CD4-positive, alpha-beta memory T cell (primary cell): Measurements from ENCODE around the gene WNT4. TPM values are rescaled to one million over a fixed set of nuclear protein-coding genes. Genes with fewer than 3 reads are reported as not detected.
A peak's percentile ranks its signal among the peaks of the same experiment; 100 is the strongest.

Experiments
- CTCF ChIA-PET: fragments of 350-600 bp; sonication (Branson Sonifier 250); formaldehyde crosslinking; loops from one replicate; lab custom pipeline; 2021; ENCODE audit warnings: inconsistent platforms; ENCODE audit not compliant: partially characterized antibody; lab: Charles Lee
- POLR2A ChIA-PET: fragments of 350-600 bp; sonication (Branson Sonifier 250); formaldehyde crosslinking; loops from one replicate; lab custom pipeline; 2021; ENCODE audit not compliant: partially characterized antibody; lab: Charles Lee
- DNase-seq, 5 donors: peaks; one replicate each; pipeline versions ENCODE4 v3.0.0 to v3.0.0-alpha.2; 2020 to 2022; ENCODE audit warnings: mixed read lengths in 1 of 5
- H3K27ac ChIP-seq: one replicate; pipeline ENCODE4 v1.7.0; 2013; ENCODE audit warnings: low read depth, low read length
- H3K27me3 ChIP-seq: 2 replicates; pipeline ENCODE4 v1.7.0; 2013; ENCODE audit warnings: mild to moderate bottlenecking, low read length, moderate library complexity; ENCODE audit not compliant: insufficient read depth
- H3K36me3 ChIP-seq: 2 replicates; pipeline ENCODE4 v1.7.0; 2013; ENCODE audit warnings: mild to moderate bottlenecking, low read length, moderate library complexity; ENCODE audit not compliant: insufficient read depth
- H3K4me1 ChIP-seq: 2 replicates; pipeline ENCODE4 v1.7.0; 2013; ENCODE audit warnings: mild to moderate bottlenecking, low read length, moderate library complexity; ENCODE audit not compliant: insufficient read depth
- H3K4me3 ChIP-seq, 2 donors: one replicate each; pipeline ENCODE4 v1.7.0; 2013; ENCODE audit warnings: low read length in 2 of 2, mild to moderate bottlenecking in 1 of 2
- H3K9me3 ChIP-seq, 2 donors: one replicate each; pipeline ENCODE4 v1.7.0; 2013; ENCODE audit warnings: low read length in 2 of 2, control low read depth in 1 of 2; ENCODE audit not compliant: control insufficient read depth in 1 of 2
- H3K27ac Mint-ChIP-seq, 7 donors: one replicate each; pipeline ENCODE4 v1.8.0; 2020 to 2021; ENCODE audit warnings: mixed read lengths in 7 of 7, mild to moderate bottlenecking in 6 of 7, inconsistent platforms in 3 of 7, moderate library complexity in 3 of 7
- H3K27me3 Mint-ChIP-seq, 2 donors: one replicate each; pipeline ENCODE4 v1.8.0; 2020 to 2021; ENCODE audit warnings: mixed read lengths in 2 of 2
- H3K36me3 Mint-ChIP-seq, 2 donors: one replicate each; pipeline ENCODE4 v1.8.0; 2020 to 2021; ENCODE audit warnings: mixed read lengths in 2 of 2, inconsistent platforms in 1 of 2, mild to moderate bottlenecking in 1 of 2
- H3K4me1 Mint-ChIP-seq, 4 donors: one replicate each; pipeline ENCODE4 v1.8.0; 2020 to 2021; ENCODE audit warnings: mixed read lengths in 4 of 4, mild to moderate bottlenecking in 1 of 4
- H3K4me3 Mint-ChIP-seq, 8 donors: one replicate each; pipeline ENCODE4 v1.8.0; 2020 to 2021; ENCODE audit warnings: mixed read lengths in 8 of 8, mild to moderate bottlenecking in 7 of 8, moderate library complexity in 6 of 8, inconsistent platforms in 3 of 8
- H3K9me3 Mint-ChIP-seq, 8 donors: one replicate each; pipeline ENCODE4 v1.8.0; 2020 to 2021; ENCODE audit warnings: mixed read lengths in 8 of 8, mild to moderate bottlenecking in 5 of 8, inconsistent platforms in 3 of 8, moderate library complexity in 1 of 8
- intact Hi-C: fragments of 100-400 bp; cut with micrococcal nuclease; formaldehyde crosslinking; loops from one replicate; pipeline ENCODE4 v1.15.1; 2023
- polyA plus RNA-seq, 2 donors: library from polyadenylated mRNA; unstranded; fragments of 300-500 nt; fragmentation: Illumina TruSeq; gene quantifications; one replicate each; pipeline ENCODE4 v1.2.3, GENCODE V29; 2021
- total RNA-seq, 2 experiments: library from RNA; stranded (reverse); gene quantifications; one replicate each; pipeline ENCODE4 v1.2.3, GENCODE V29; 2021

Gene WNT4
- total and polyA plus RNA-seq, 4 experiments from 2014 or later, result 0.10 TPM; not detected in 3

DNA sequence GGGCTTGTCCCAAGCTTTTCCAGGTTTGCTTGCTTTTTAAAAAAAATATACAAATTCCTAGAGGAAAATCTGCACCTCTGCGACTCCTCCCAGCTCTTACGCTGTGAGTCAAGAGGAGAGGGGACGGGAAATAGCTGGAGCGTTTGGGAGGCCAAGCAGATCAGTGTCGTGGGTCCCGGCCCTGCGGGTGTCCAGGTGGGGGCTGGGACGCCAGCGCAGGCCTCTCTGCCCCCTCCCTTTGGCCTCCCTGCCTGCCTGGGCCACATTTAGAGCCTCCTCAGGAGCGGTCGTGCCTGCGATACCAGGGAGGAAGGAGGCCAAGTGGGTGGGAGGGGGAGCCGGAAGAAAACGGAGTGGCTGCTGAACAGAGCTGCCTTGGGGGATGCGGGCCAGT, 9.0 kb downstream of the WNT4 start:
- no peak overlapping the region for H3K4me3 Mint-ChIP-seq
- no peaks in the 10 kb centered on the region for H3K4me1 Mint-ChIP-seq
- ChIA-PET POLR2A (no interaction called here), CTCF (interaction anchor here (1.0 kb wide), 1 partner anchor 28 kb away, joined by 3 read pairs; no protein-coding TSS in a partner anchor)
- Histone ChIP-seq H3K27ac (no peak overlapping the region), H3K9me3 (no peaks in the 10 kb centered on the region), H3K27me3 (no peaks in the 10 kb centered on the region), H3K4me3 (no peak overlapping the region), H3K4me1 (no peaks in the 10 kb centered on the region), H3K36me3 (no peaks in the 10 kb centered on the region)
- intact Hi-C loops, result loop anchor here (5.0 kb wide), 1 partner anchor 508 kb away; the partner anchor contains the start of gene C1QC
- H3K36me3 Mint-ChIP-seq, result no peaks in the 10 kb centered on the region
- H3K27me3 Mint-ChIP-seq, result peaks cover 0 to 3% of the 10 kb centered on the region in 2 donors
- no peak for DNase-seq
- no peaks in the 10 kb centered on the region for H3K9me3 Mint-ChIP-seq
- H3K27ac Mint-ChIP-seq, result no peak overlapping the region

DNA sequence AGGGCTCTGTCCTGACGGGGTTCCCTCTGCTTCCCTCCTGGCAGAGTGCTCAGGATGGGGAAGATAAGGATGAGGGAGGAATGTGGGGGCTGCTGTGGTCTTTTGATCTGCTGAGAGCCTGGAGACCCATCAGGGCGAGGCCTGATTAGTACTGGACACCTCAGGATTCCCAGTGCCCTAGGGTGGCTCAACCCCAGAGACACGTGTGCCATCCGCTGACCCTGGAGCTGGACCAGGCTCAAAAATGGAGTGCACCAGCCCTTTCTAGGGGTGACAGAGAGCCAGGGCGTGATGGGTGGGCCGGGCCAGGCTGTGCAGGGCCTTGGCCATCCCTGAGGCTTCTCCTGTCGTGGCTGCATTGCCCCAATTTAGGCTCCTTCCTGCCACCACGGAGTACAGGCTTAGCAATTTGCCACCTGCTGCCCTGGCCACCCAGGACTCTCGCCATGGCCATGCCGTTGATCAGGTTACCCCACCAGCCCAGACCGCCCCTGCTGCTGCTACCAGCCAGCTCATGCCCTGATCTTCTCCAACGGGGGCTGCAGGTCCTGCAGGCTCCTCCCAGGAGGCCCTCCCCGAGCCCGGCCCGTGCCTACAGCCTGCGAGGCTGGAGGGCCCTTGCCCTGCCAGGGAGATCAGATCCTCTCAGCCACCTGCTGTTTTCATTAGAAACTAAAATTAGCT, 9.5 kb downstream of the WNT4 start:
- ChIA-PET CTCF (interaction anchor here (1.0 kb wide), 1 partner anchor 28 kb away, joined by 3 read pairs; no protein-coding TSS in a partner anchor), POLR2A (no interaction called here)
- H3K27me3 ChIP-seq, result no peaks in the 10 kb centered on the region
- H3K36me3 ChIP-seq, result no peaks in the 10 kb centered on the region
- intact Hi-C loops, result loop anchor here (5.0 kb wide), 1 partner anchor 509 kb away; the partner anchor contains the start of gene C1QC
- no peaks in the 10 kb centered on the region for H3K9me3 Mint-ChIP-seq
- H3K4me3 Mint-ChIP-seq, result no peak overlapping the region
- no peaks in the 10 kb centered on the region for H3K9me3 ChIP-seq
- H3K27ac ChIP-seq, result no peak overlapping the region
- no peak for DNase-seq
- no peak overlapping the region for H3K4me3 ChIP-seq
- H3K36me3 Mint-ChIP-seq, result no peaks in the 10 kb centered on the region
- H3K27me3 Mint-ChIP-seq, result peaks cover 0 to 1% of the 10 kb centered on the region in 2 donors
- no peak overlapping the region for H3K27ac Mint-ChIP-seq
- no peaks in the 10 kb centered on the region for H3K4me1 Mint-ChIP-seq
- H3K4me1 ChIP-seq, result no peaks in the 10 kb centered on the region

GRCh38 chr1:22132517-22133235, 10.2 kb downstream of the WNT4 start:
- ChIA-PET CTCF (interaction anchor here (2.2 kb wide), 1 partner anchor 7 kb away, joined by 9 read pairs; no protein-coding TSS in a partner anchor), POLR2A (no interaction called here)
- H3K4me1 ChIP-seq, result no peaks in the 10 kb centered on the region
- no peak overlapping the region for H3K27ac Mint-ChIP-seq
- H3K36me3 Mint-ChIP-seq, result no peaks in the 10 kb centered on the region
- peaks cover 0 to 2% (median 0%) of the 10 kb centered on the region in 4 donors for H3K4me1 Mint-ChIP-seq
- H3K9me3 Mint-ChIP-seq, result no peaks in the 10 kb centered on the region
- no peaks in the 10 kb centered on the region for H3K9me3 ChIP-seq
- H3K27me3 Mint-ChIP-seq, result no peaks in the 10 kb centered on the region
- intact Hi-C loops, result loop anchor here (5.0 kb wide), 1 partner anchor 510 kb away; the partner anchor contains the start of gene C1QC
- H3K27ac ChIP-seq, result no peak overlapping the region
- H3K4me3 Mint-ChIP-seq, result no peak overlapping the region
- DNase-seq, result no peak
- no peak overlapping the region for H3K4me3 ChIP-seq
- H3K36me3 ChIP-seq, result no peaks in the 10 kb centered on the region
- H3K27me3 ChIP-seq, result no peaks in the 10 kb centered on the region

- Histone ChIP-seq H3K27me3 (no peaks in the 10 kb centered on the region), H3K4me1 (no peaks in the 10 kb centered on the region), H3K36me3 (no peaks in the 10 kb centered on the region), H3K27ac (no peak overlapping the region), H3K9me3 (no peaks in the 10 kb centered on the region), H3K4me3 (no peak overlapping the region)
- Mint-ChIP-seq H3K27me3 (no peaks in the 10 kb centered on the region), H3K4me3 (no peak overlapping the region), H3K27ac (no peak overlapping the region), H3K4me1 (peaks cover 0 to 2% (median 0%) of the 10 kb centered on the region in 4 donors), H3K36me3 (no peaks in the 10 kb centered on the region), H3K9me3 (no peaks in the 10 kb centered on the region)
- DNase-seq, result peak in 4 of 5 donors; percentile 34 to 48 (median 40)
- POLR2A ChIA-PET, result interaction anchor here (1.0 kb wide), 1 partner anchor 285 kb away, joined by 3 read pairs; no protein-coding TSS in a partner anchor
- CTCF ChIA-PET, result interaction anchor here (0.6 to 2.2 kb wide), 6 partner anchors 8 to 833 kb away, joined by 3 to 9 read pairs (median 3); no protein-coding TSS in a partner anchor
- intact Hi-C loops, result loop anchor here (5.0 kb wide), 1 partner anchor 510 kb away; the partner anchor contains the start of gene C1QC
These were observed 10.9 kb downstream of the WNT4 start for GRCh38 chr1:22131875-22132486.

DNA sequence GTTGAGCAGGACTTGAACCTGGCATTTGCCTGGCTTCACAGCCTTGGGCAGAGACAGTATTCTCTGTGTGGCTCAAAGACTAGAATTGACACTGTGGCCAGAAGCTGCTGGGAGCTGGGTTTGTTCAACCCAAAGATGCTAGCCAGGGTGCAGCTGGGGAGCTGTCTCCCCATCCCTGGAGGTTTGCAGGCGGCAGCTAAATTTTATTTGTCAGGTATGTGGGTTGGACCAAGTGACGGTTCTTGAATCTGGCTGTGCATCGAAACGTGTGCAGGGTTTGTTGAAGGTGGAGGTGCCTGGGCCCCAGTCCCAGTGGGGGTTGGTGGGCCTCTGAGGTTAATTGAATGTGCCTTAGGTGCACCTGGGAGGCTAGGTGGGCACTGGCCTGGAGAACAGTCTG, 11.8 kb downstream of the WNT4 start:
- Mint-ChIP-seq H3K36me3 (no peaks in the 10 kb centered on the region), H3K4me1 (peaks cover 0 to 3% (median under 1%) of the 10 kb centered on the region in 4 donors), H3K27ac (no peak overlapping the region), H3K9me3 (no peaks in the 10 kb centered on the region), H3K27me3 (no peaks in the 10 kb centered on the region), H3K4me3 (no peak overlapping the region)
- Histone ChIP-seq H3K36me3 (no peaks in the 10 kb centered on the region), H3K4me1 (no peaks in the 10 kb centered on the region), H3K4me3 (no peak overlapping the region), H3K27ac (no peak overlapping the region), H3K9me3 (no peaks in the 10 kb centered on the region), H3K27me3 (no peaks in the 10 kb centered on the region)
- intact Hi-C loops, result loop anchor here (5.0 kb wide), 1 partner anchor 511 kb away; the partner anchor contains the start of gene C1QC
- no peak for DNase-seq
- CTCF ChIA-PET, result interaction anchor here (0.5 to 2.2 kb wide), 7 partner anchors 9 to 834 kb away, joined by 3 to 9 read pairs (median 3); no protein-coding TSS in a partner anchor
- POLR2A ChIA-PET, result interaction anchor here (0.7 to 1.0 kb wide), 2 partner anchors 9 to 286 kb away, joined by 3 read pairs; no protein-coding TSS in a partner anchor

DNA sequence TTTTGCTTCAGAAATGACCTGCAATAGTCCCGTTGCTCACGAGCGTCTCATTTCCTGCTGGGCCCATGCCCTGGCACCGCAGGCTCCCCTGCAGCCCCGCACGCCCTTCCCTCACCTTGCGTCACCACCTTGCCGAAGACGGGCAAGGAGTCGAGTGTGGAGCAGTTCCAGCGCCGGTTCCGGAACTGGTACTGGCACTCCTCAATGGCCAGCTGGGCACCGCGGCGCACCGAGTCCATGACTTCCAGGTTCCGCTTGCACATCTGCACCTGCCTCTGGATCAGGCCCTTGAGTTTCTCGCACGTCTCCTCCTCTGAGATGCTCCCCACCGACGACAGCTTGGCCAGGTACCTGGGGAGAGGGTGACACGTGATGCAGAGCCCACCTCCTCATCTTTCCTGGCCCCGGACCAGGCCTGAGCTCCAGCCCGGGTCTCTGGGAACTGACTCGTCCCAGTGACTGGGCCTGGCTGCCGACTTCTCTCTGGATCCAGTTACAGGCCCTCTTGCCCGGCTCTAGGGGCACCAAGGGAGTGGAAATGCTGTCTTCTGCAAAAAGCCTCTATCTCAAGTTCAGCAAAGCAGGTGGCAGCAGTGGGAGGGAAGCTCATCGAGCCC, 13.3 kb downstream of the WNT4 start:
- Mint-ChIP-seq H3K27ac (no peak overlapping the region), H3K36me3 (no peaks in the 10 kb centered on the region), H3K27me3 (no peaks in the 10 kb centered on the region), H3K4me1 (peaks cover 0 to 4% (median 1%) of the 10 kb centered on the region in 4 donors), H3K9me3 (no peaks in the 10 kb centered on the region), H3K4me3 (no peak overlapping the region)
- H3K9me3 ChIP-seq, result no peaks in the 10 kb centered on the region
- H3K4me3 ChIP-seq, result no peak overlapping the region
- no peaks in the 10 kb centered on the region for H3K4me1 ChIP-seq
- intact Hi-C loops, result loop anchor here (5.0 kb wide), 1 partner anchor 513 kb away; the partner anchor contains the start of gene C1QC
- no peak overlapping the region for H3K27ac ChIP-seq
- ChIA-PET CTCF (no interaction called here), POLR2A (no interaction called here)
- no peaks in the 10 kb centered on the region for H3K36me3 ChIP-seq
- no peak for DNase-seq
- no peaks in the 10 kb centered on the region for H3K27me3 ChIP-seq
